Cardiac muscle cell (in vitro differentiated cells and primary cell): ENCODE data around the gene EGLN1. TPM values are rescaled to one million over a fixed set of nuclear protein-coding genes. Genes with fewer than 3 reads are reported as not detected.
"Not testable (repeated sequence)": the region's sequence is repeated elsewhere in the genome, so short reads cannot be mapped to it uniquely, and the experiment has no call there.

Experiments
- DNase-seq, 2 donors: peaks; one replicate each; pipeline versions ENCODE4 v3.0.0 to v3.0.0-alpha.2; 2010 to 2017; ENCODE audit warnings: low read depth in 1 of 2, low spot score in 1 of 2
- H3K27ac ChIP-seq: fragments of 200-600 bp; sonication (generic); 2 replicates; pipeline ENCODE4 v1.5.1; 2016
- H3K27me3 ChIP-seq: fragments of 200-600 bp; sonication (generic); 2 replicates; pipeline ENCODE4 v1.6.0; 2016; ENCODE audit warnings: control low read depth
- H3K36me3 ChIP-seq: fragments of 200-600 bp; sonication (generic); 2 replicates; pipeline ENCODE4 v1.5.1; 2016; ENCODE audit warnings: control low read depth
- H3K4me1 ChIP-seq: fragments of 200-600 bp; sonication (generic); 2 replicates; pipeline ENCODE4 v1.8.1; 2017; ENCODE audit warnings: low read depth, mild to moderate bottlenecking, mixed run types
- H3K4me3 ChIP-seq: fragments of 200-600 bp; sonication (generic); 2 replicates; pipeline ENCODE4 v1.5.1; 2016; ENCODE audit warnings: mild to moderate bottlenecking
- H3K9me3 ChIP-seq: fragments of 200-600 bp; sonication (generic); 2 replicates; pipeline ENCODE4 v1.5.1; 2017; ENCODE audit warnings: low read depth, mild to moderate bottlenecking, control low read depth
- CTCF ChIP-seq: IDR thresholded peaks from 2 replicates; pipeline ENCODE4 v1.5.1; 2012; ENCODE audit warnings: low read depth, mild to moderate bottlenecking, low read length
- polyA plus RNA-seq: library from polyadenylated mRNA; unstranded; fragments of >200 nt; fragmentation: Nextera tagmentation; extraction: Ambion mirVana; gene quantifications from 2 replicates; pipeline ENCODE4 v1.2.1, GENCODE V29; 2016
- total RNA-seq: library from RNA; depleted of rRNA; stranded (reverse); fragments of >200 nt; gene quantifications from 2 replicates; pipeline ENCODE4 v1.2.3, GENCODE V29; 2016

The EGLN1 gene
- total and polyA plus RNA-seq, 2 experiments from 2014 or later: 54.0 to 67.6 TPM

DNA sequence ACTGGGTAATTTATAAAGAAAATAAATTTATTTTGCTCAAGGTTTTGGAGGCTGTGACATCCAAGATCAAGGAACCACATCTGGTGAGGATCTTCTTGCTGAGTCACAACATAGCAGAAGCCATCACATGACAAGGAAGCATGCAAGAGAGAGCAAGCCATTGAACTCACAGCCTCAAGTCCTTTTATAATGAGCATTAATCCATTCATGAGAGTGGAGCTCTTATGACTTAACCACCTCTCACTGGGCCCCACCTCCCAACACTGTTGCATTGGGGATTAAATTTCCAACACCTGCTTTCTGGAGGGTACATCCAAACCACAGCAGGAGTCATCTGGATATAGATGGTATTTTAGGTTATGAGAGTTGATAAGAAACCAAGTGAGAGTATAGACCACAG lies 20.6 kb upstream of the EGLN1 start:
- H3K27me3 ChIP-seq: peaks cover 2% of the 10 kb centered on the region
- H3K4me3 ChIP-seq: no peak overlapping the region
- DNase-seq: no peak
- H3K9me3 ChIP-seq: no peaks in the 10 kb centered on the region
- no peaks in the 10 kb centered on the region for H3K4me1 ChIP-seq
- no peak for TF ChIP-seq CTCF
- H3K27ac ChIP-seq: no peak overlapping the region
- no peaks in the 10 kb centered on the region for H3K36me3 ChIP-seq

GRCh38 chr1:231432996-231433395 lies 10.9 kb upstream of the EGLN1 start:
- no peaks in the 10 kb centered on the region for H3K27me3 ChIP-seq
- no peak for DNase-seq
- H3K36me3 ChIP-seq: no peaks in the 10 kb centered on the region
- no peak overlapping the region for H3K4me3 ChIP-seq
- no peaks in the 10 kb centered on the region for H3K4me1 ChIP-seq
- H3K9me3 ChIP-seq: no peaks in the 10 kb centered on the region
- TF ChIP-seq CTCF: no peak
- no peak overlapping the region for H3K27ac ChIP-seq

GRCh38 chr1:231431665-231432415 lies 9.8 kb upstream of the EGLN1 start:
- H3K4me3 ChIP-seq: no peak overlapping the region
- H3K27ac ChIP-seq: no peak overlapping the region
- DNase-seq: no peak

GRCh38 chr1:231430678-231431352 lies 8.7 kb upstream of the EGLN1 start:
- not testable (repeated sequence) for H3K27ac ChIP-seq, H3K9me3 ChIP-seq, H3K4me1 ChIP-seq, H3K36me3 ChIP-seq, H3K4me3 ChIP-seq, DNase-seq, H3K27me3 ChIP-seq

More at GRCh38 chr1:231431665-231432415, 9.8 kb upstream of the EGLN1 start:
- Histone ChIP-seq H3K4me1 (no peaks in the 10 kb centered on the region), H3K27me3 (no peaks in the 10 kb centered on the region), H3K9me3 (no peaks in the 10 kb centered on the region), H3K36me3 (no peaks in the 10 kb centered on the region)
- no peak for TF ChIP-seq CTCF

DNA sequence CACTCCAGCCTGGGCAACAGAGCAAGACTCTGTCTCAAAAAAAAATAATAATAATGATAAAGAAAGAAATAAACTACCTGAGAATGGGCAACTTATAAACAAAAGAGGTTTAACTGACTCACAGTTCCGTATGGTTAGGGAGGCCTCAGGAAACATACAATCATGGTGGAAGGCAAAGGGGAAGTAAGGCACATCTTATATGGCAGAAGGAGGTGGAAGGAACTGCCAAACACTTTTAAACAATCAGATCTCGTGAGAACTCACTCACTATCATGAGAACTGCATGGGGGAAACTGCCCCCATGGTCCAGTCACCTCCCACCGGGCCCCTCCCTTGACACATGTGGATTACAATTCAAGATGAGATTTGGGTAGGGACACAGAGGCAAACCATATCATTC lies 6.3 kb upstream of the EGLN1 start:
- Histone ChIP-seq H3K4me1 (peaks cover under 1% of the 10 kb centered on the region), H3K27me3 (peaks cover 14% of the 10 kb centered on the region), H3K9me3 (no peaks in the 10 kb centered on the region), H3K36me3 (no peaks in the 10 kb centered on the region), H3K27ac (no peak overlapping the region), H3K4me3 (no peak overlapping the region)
- no peak for DNase-seq
- TF ChIP-seq CTCF: no peak
